SK-N-MC (cell line): ENCODE results near the gene MRPS10.

ENCODE experiments used
- EZH2 ChIP-seq: fragments of 200-600 bp; sonication (generic); IDR thresholded peaks from one replicate; pipeline ENCODE4 v1.6.1; 2017; ENCODE audit warnings: antibody characterized with exemption
- FOXP2 ChIP-seq: optimal IDR thresholded peaks from 2 replicates; pipeline ENCODE3; 2011; ENCODE audit warnings: mild to moderate bottlenecking, moderate library complexity; ENCODE audit not compliant: insufficient read depth; ENCODE audit errors: extremely low read length, control extremely low read depth
- POLR2AphosphoS5 ChIP-seq: IDR thresholded peaks from 2 replicates; pipeline ENCODE4 v1.6.1; 2012; ENCODE audit warnings: mild to moderate bottlenecking, low read depth, low read length, borderline replicate concordance

DNA sequence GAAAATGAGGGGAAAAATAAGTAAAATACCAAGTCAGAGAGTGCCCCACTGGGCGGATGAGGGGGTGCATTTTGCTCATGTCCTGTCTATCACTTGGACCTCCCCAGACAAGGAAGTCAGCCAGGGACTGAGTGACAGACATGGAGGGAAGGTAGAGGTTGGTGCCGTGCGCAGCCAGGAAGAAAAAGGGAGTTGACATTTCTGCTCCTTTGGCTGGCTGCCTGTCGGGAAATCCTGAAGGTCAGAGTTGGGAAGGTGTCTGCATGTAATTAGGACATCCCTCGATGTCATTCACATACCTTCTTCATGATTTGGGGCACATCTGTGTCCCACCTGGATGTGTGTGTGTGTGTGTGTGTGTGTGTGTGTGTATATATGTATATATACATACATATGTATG, 35.6 kb downstream of the MRPS10 start:
- TF ChIP-seq POLR2AphosphoS5: no peak
- TF ChIP-seq EZH2: no peak
- no peak for TF ChIP-seq FOXP2
